HepG2 (cell line): ENCODE data around the gene SAMD14. TPM values are rescaled to one million over a fixed set of nuclear protein-coding genes. Genes with fewer than 3 reads are reported as not detected.

Experiments used
- ARID5B ChIP-seq: IDR thresholded peaks from 2 replicates; pipeline ENCODE4 v1.4.0; 2020; ENCODE audit warnings: mild to moderate bottlenecking, missing genetic modification reagents
- ATF7-NPFF ChIP-seq: sonication (generic); formaldehyde crosslinking; IDR thresholded peaks from 2 replicates; pipeline ENCODE4 v1.8.1; 2023; ENCODE audit warnings: mild to moderate bottlenecking, low read depth, missing genetic modification reagents, moderate library complexity
- CREBL2 ChIP-seq: sonication (generic); formaldehyde crosslinking; IDR thresholded peaks from 2 replicates; pipeline ENCODE4 v1.8.1; 2023; ENCODE audit warnings: missing genetic modification reagents, mild to moderate bottlenecking, borderline replicate concordance
- E2F1 ChIP-seq: sonication (generic); formaldehyde crosslinking; IDR thresholded peaks from 2 replicates; pipeline ENCODE4 v1.5.0; 2020; ENCODE audit warnings: missing genetic modification reagents
- EP300 ChIP-seq, 3 experiments: sonication (generic) in 1 of 3; formaldehyde crosslinking in 1 of 3; IDR thresholded peaks; 2 replicates each; pipeline versions ENCODE4 v1.5.1 to v1.6.1; 2011 to 2020; ENCODE audit warnings: low read depth in 2 of 3, low read length in 2 of 3, borderline replicate concordance in 1 of 3, improper control_type of control experiment in 1 of 3, mild to moderate bottlenecking in 1 of 3, missing genetic modification reagents in 1 of 3, moderate library complexity in 1 of 3
- HNF4A ChIP-seq: sonication (generic); formaldehyde crosslinking; IDR thresholded peaks from 2 replicates; pipeline ENCODE4 v1.4.0; 2020; ENCODE audit warnings: missing genetic modification reagents
- KLF12 ChIP-seq: sonication (generic); formaldehyde crosslinking; IDR thresholded peaks from 2 replicates; pipeline ENCODE4 v1.4.0; 2020; ENCODE audit warnings: missing genetic modification reagents, borderline replicate concordance
- KLF15 ChIP-seq: sonication (generic); formaldehyde crosslinking; IDR thresholded peaks from 2 replicates; pipeline ENCODE4 v1.8.1; 2023; ENCODE audit warnings: borderline replicate concordance, mild to moderate bottlenecking, inconsistent platforms, missing genetic modification reagents, mixed read lengths
- PAX8 ChIP-seq: sonication (generic); formaldehyde crosslinking; IDR thresholded peaks from 2 replicates; pipeline ENCODE4 v1.8.0; 2022; ENCODE audit warnings: mild to moderate bottlenecking, missing genetic modification reagents, borderline replicate concordance
- RNF2 ChIP-seq: fragments of 450-650 bp; conservative IDR thresholded peaks from 2 replicates; pipeline ENCODE4 v1.6.1; 2016; ENCODE audit warnings: low read depth
- RNF219 ChIP-seq: sonication (generic); formaldehyde crosslinking; IDR thresholded peaks from 2 replicates; pipeline ENCODE4 v1.5.0; 2020; ENCODE audit warnings: mild to moderate bottlenecking, missing genetic modification reagents
- SOX5 ChIP-seq: IDR thresholded peaks from 2 replicates; pipeline ENCODE4 v1.6.1; 2016; ENCODE audit warnings: borderline replicate concordance
- SP4 ChIP-seq: sonication (generic); formaldehyde crosslinking; IDR thresholded peaks from 2 replicates; pipeline ENCODE4 v1.8.1; 2023; ENCODE audit warnings: mild to moderate bottlenecking, missing genetic modification reagents
- ZBTB37 ChIP-seq: sonication (generic); formaldehyde crosslinking; IDR thresholded peaks from 2 replicates; pipeline ENCODE4 v1.4.0; 2020; ENCODE audit warnings: mild to moderate bottlenecking, missing genetic modification reagents
- ZNF567 ChIP-seq: sonication (generic); formaldehyde crosslinking; IDR thresholded peaks from 2 replicates; pipeline ENCODE4 v1.8.1; 2023; ENCODE audit warnings: mild to moderate bottlenecking, missing genetic modification reagents, borderline replicate concordance
- ZNF704 ChIP-seq: sonication (generic); formaldehyde crosslinking; IDR thresholded peaks from 2 replicates; pipeline ENCODE4 v1.8.1; 2023; ENCODE audit warnings: mild to moderate bottlenecking, inconsistent platforms, moderate library complexity, missing genetic modification reagents, borderline replicate concordance
- polyA plus RNA-seq, 8 experiments: library from polyadenylated mRNA; depleted of rRNA in 3 of 8; stranded (reverse) in 7 of 8; unstranded in 1 of 8; fragments of >200 nt; fragmentation: Illumina TruSeq in 4 of 8; extraction: Trizol in 4 of 8; gene quantifications; 2 replicates each; pipeline versions ENCODE4 v1.2.1 to v1.2.3, GENCODE V29; 2011 to 2016; ENCODE audit warnings: low read depth in 4 of 8, missing spikeins in 1 of 8, mixed read lengths in 1 of 8; ENCODE audit not compliant: insufficient read depth in 1 of 8
- total RNA-seq, 5 experiments: library from RNA; depleted of rRNA; stranded (reverse); fragments of >200 nt; fragmentation: Illumina TruSeq; extraction: Trizol; gene quantifications; 2 replicates each; pipeline ENCODE4 v1.2.3, GENCODE V29; 2016; ENCODE audit warnings: low read depth in 1 of 5

SAMD14 gene
- total and polyA plus RNA-seq, 2 of the 13 experiments (the other 11 are each of a cell fraction or from before 2014, with no cell fraction given): 0.07 to 0.22 TPM

- no peak for TF ChIP-seq EP300 (IDR thresholded peaks at IDR 0.05; ENCODE audit: low read depth in 2 of 2, low read length in 2 of 2)
- no peak for TF ChIP-seq EP300 (CRISPR knock-in tag; IDR thresholded peaks at IDR 0.05; ENCODE audit: borderline replicate concordance)
- no peak for TF ChIP-seq E2F1 (CRISPR knock-in tag)
- TF ChIP-seq ZBTB37 (CRISPR knock-in tag): no peak
- TF ChIP-seq RNF219: no peak
- peak; percentile 49; the same call in 1 of the 2 replicates for TF ChIP-seq SP4 (CRISPR knock-in tag)
- no peak for TF ChIP-seq PAX8 (CRISPR knock-in tag)
- no peak for TF ChIP-seq HNF4A (CRISPR knock-in tag)
- TF ChIP-seq KLF12 (CRISPR knock-in tag): no peak
- TF ChIP-seq RNF2: no peak
- no peak for TF ChIP-seq KLF15 (CRISPR knock-in tag)
- TF ChIP-seq CREBL2 (CRISPR knock-in tag): no peak
- TF ChIP-seq ZNF567 (CRISPR knock-in tag): no peak; the same call in 1 of the 2 replicates
- TF ChIP-seq ARID5B: no peak
- TF ChIP-seq ZNF704 (CRISPR knock-in tag): no peak
- no peak; the same call in 1 of the 2 replicates for TF ChIP-seq SOX5 (CRISPR knock-in tag)
- no peak for TF ChIP-seq ATF7-NPFF (CRISPR knock-in tag)
These were observed 35.7 kb downstream of the SAMD14 start (continued) for GRCh38 chr17:50094243-50094752.
